HG03442 (cell line): ENCODE data around the gene SLC1A5.

ENCODE experiments used
- ATAC-seq: cut with Tn5 transposase; IDR thresholded peaks from one replicate; pipeline ENCODE4 v1.9.1; 2021; ENCODE audit warnings: mild to moderate bottlenecking, moderate library complexity; ENCODE audit not compliant: unreplicated experiment

The SLC1A5 gene

GRCh38 chr19:46726551-46726950, 61.8 kb downstream of the SLC1A5 start:
- no peak for ATAC-seq

- no peak for ATAC-seq
Observed at GRCh38 chr19:46725859-46726393, 62.5 kb downstream of the SLC1A5 start.

GRCh38 chr19:46725036-46725820, 63.2 kb downstream of the SLC1A5 start:
- no peak for ATAC-seq
